ENCODE data around the gene CEP97.

GRCh38 chr3:101779047-101779821 is 54.8 kb downstream of the CEP97 start, which contains the start of gene NXPE3:
- TF ChIP-seq POLR2AphosphoS5 (IDR thresholded peaks at IDR 0.05; ENCODE audit: low read depth, low read length) = peak; percentile 57; the same call in 1 of the 2 replicates
- TF ChIP-seq TAF1 (IDR thresholded peaks at IDR 0.05; ENCODE audit: borderline replicate concordance, low read depth, low read length) = peak; percentile 59
- peak; percentile 64 for TF ChIP-seq POLR2A (IDR thresholded peaks at IDR 0.05; ENCODE audit: low read depth, low read length)

Measured in GM12892 (cell line).